ENCODE measurements around the gene CDC42.

The CDC42 gene

DNA sequence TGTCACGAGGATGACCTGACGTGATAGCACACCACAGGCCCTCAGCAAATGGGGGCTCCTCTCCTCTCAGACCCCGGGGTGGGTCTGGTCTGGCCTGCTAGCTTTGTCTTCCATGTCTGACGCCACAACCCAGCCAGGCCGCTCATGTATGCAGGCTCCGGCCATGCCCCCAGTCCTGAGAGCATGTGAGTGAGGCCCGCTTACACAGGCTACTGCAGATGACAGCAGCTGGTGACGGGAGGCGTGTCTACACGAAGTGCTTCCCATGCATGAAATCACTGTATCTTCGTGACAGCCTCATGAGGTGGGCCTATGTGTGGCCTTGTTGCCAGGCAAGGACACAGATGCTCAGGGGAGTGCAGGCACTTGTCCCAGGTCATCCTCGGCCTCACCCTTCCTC lies 74.0 kb downstream of the CDC42 start:
- DNase-seq (ENCODE audit: low spot score) = no peak
- in situ Hi-C loops (cut with MboI; ENCODE audit: low sequenced_read_pairs, unreplicated experiment) = loop anchor here (25.0 kb wide), 1 partner anchor 511 kb away; the partner anchor contains the start of genes C1QA and C1QC
- TF ChIP-seq, protein P1, sequence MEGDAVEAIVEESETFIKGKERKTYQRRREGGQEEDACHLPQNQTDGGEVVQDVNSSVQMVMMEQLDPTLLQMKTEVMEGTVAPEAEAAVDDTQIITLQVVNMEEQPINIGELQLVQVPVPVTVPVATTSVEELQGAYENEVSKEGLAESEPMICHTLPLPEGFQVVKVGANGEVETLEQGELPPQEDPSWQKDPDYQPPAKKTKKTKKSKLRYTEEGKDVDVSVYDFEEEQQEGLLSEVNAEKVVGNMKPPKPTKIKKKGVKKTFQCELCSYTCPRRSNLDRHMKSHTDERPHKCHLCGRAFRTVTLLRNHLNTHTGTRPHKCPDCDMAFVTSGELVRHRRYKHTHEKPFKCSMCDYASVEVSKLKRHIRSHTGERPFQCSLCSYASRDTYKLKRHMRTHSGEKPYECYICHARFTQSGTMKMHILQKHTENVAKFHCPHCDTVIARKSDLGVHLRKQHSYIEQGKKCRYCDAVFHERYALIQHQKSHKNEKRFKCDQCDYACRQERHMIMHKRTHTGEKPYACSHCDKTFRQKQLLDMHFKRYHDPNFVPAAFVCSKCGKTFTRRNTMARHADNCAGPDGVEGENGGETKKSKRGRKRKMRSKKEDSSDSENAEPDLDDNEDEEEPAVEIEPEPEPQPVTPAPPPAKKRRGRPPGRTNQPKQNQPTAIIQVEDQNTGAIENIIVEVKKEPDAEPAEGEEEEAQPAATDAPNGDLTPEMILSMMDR (IDR thresholded peaks at IDR 0.05; ENCODE audit: borderline replicate concordance, control extremely low read depth, extremely low read depth, insufficient read depth, missing control alignments) = no peak

DNA sequence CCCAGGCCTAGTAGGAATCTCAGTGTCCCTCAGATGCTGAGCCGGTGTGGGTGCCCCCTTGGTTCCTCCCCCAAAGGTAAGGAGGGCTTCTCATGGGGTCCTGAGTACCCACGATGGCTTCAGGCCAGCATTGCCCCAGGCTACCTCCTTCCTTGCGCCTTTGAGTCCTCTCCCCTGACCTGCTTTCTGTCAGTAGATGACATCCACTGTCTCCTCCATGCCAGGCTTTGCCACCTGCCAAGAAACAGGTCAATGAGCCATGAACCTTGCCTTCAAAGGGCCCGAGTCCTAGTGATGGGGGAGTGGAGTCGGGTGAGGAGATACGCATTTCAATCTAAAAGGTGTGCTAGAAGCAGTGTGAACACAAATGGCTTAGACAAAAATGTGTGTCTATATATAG lies 74.7 kb downstream of the CDC42 start:
- DNase-seq (ENCODE audit: low spot score) = no peak
- in situ Hi-C loops (cut with MboI; ENCODE audit: low sequenced_read_pairs, unreplicated experiment) = loop anchor here (25.0 kb wide), 1 partner anchor 510 kb away; the partner anchor contains the start of genes C1QA and C1QC

DNA sequence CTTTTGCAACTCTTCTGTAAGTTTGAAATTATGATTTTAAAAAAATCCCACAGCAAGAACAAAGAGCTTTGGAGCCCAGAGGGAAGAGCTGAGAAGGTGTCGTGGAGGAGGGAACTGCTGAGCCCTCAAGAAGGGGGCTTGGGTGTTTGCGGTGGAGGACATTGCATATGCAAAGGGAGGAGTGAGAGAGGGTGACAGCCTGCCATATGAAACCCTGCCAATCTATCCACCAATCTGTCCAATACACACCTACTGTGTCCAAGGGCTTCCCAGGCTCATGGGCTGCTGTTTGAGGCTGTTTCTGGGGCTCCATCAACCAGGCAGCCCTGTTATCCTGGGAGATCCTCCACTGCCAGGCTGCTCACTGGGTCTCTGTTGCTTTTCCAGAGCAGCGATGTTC lies 75.2 kb downstream of the CDC42 start:
- TF ChIP-seq, protein P1 (IDR thresholded peaks at IDR 0.05; ENCODE audit: borderline replicate concordance, control extremely low read depth, extremely low read depth, insufficient read depth, missing control alignments) = no peak
- DNase-seq (ENCODE audit: low spot score) = no peak
- in situ Hi-C loops (cut with MboI; ENCODE audit: low sequenced_read_pairs, unreplicated experiment) = loop anchor here (25.0 kb wide), 1 partner anchor 510 kb away; the partner anchor contains the start of genes C1QA and C1QC

More for the DNA sequence above, 74.7 kb downstream of the CDC42 start:
- TF ChIP-seq, protein P1 (IDR thresholded peaks at IDR 0.05; ENCODE audit: borderline replicate concordance, control extremely low read depth, extremely low read depth, insufficient read depth, missing control alignments) = no peak

DNA sequence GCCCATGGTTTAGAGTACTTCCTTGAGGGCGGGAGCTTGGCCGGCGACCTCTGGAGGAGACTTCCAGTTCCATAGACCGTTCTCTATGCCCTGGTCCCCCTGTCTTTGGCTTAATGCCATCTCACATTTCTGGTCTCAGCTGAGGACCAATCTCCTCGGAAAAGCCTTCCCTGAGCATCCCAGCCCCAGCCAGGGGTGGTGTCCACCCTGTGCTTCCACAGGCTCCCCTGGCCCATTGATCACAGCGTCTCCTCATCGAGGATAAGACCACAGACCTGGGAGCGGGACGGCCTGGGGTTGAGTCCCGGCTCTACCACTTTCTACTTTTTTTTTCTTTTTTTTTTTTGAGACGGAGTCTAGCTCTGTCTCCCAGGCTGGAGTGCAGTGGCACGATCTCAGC lies 75.9 kb downstream of the CDC42 start:
- DNase-seq (ENCODE audit: low spot score) = no peak
- TF ChIP-seq, protein P1 (IDR thresholded peaks at IDR 0.05; ENCODE audit: borderline replicate concordance, control extremely low read depth, extremely low read depth, insufficient read depth, missing control alignments) = no peak
- in situ Hi-C loops (cut with MboI; ENCODE audit: low sequenced_read_pairs, unreplicated experiment) = loop anchor here (25.0 kb wide), 1 partner anchor 509 kb away; the partner anchor contains the start of genes C1QA and C1QC

DNA sequence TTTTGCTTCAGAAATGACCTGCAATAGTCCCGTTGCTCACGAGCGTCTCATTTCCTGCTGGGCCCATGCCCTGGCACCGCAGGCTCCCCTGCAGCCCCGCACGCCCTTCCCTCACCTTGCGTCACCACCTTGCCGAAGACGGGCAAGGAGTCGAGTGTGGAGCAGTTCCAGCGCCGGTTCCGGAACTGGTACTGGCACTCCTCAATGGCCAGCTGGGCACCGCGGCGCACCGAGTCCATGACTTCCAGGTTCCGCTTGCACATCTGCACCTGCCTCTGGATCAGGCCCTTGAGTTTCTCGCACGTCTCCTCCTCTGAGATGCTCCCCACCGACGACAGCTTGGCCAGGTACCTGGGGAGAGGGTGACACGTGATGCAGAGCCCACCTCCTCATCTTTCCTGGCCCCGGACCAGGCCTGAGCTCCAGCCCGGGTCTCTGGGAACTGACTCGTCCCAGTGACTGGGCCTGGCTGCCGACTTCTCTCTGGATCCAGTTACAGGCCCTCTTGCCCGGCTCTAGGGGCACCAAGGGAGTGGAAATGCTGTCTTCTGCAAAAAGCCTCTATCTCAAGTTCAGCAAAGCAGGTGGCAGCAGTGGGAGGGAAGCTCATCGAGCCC lies 77.1 kb downstream of the CDC42 start:
- in situ Hi-C loops (cut with MboI; ENCODE audit: low sequenced_read_pairs, unreplicated experiment) = loop anchor here (10.0 to 25.0 kb wide), 2 partner anchors 285 to 508 kb away; partner anchors contain the start of genes C1QA and C1QC
- DNase-seq (ENCODE audit: low spot score) = no peak

DNA sequence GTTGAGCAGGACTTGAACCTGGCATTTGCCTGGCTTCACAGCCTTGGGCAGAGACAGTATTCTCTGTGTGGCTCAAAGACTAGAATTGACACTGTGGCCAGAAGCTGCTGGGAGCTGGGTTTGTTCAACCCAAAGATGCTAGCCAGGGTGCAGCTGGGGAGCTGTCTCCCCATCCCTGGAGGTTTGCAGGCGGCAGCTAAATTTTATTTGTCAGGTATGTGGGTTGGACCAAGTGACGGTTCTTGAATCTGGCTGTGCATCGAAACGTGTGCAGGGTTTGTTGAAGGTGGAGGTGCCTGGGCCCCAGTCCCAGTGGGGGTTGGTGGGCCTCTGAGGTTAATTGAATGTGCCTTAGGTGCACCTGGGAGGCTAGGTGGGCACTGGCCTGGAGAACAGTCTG lies 78.6 kb downstream of the CDC42 start:
- DNase-seq (ENCODE audit: low spot score) = no peak
- in situ Hi-C loops (cut with MboI; ENCODE audit: low sequenced_read_pairs, unreplicated experiment) = loop anchor here (10.0 to 25.0 kb wide), 2 partner anchors 284 to 506 kb away; partner anchors contain the start of genes C1QA and C1QC
- TF ChIP-seq, protein P1 (IDR thresholded peaks at IDR 0.05; ENCODE audit: borderline replicate concordance, control extremely low read depth, extremely low read depth, insufficient read depth, missing control alignments) = no peak

More for the DNA sequence above, 77.1 kb downstream of the CDC42 start:
- TF ChIP-seq, protein P1 (IDR thresholded peaks at IDR 0.05; ENCODE audit: borderline replicate concordance, control extremely low read depth, extremely low read depth, insufficient read depth, missing control alignments) = no peak
